ENCODE results near the gene USP7.

DNA sequence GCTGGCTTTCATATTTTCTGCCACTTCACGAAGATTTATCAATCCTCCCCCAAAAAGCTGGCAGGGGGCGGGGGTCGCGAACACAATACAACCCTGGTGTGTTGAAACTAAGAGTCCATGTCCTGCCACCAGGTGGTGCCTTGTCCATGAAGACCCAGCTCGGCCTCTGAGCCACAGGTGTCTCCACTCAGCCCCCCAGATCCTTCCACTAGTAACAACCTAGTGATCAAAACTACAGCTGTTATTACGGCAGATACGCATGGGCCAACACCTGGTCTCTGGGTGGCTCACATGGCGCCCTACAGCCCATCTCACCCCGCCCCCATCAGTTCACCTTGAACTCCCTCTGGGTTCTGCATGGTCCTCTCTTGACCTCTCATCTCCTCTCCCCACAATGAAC is 27.7 kb downstream of the USP7 start:
- TF ChIP-seq CTCF (IDR thresholded peaks at IDR 0.05; ENCODE audit: low read depth, low read length, poor library complexity, severe bottlenecking) = peak; percentile 34
- TF ChIP-seq EZH2phosphoT487 (IDR thresholded peaks at IDR 0.05; ENCODE audit: borderline replicate concordance, low read length) = no peak
